ENCODE data around the gene SEC23B.
"Not testable (repeated sequence)": the region's sequence is repeated elsewhere in the genome, so short reads cannot be mapped to it uniquely, and the experiment has no call there.

The SEC23B gene

DNA sequence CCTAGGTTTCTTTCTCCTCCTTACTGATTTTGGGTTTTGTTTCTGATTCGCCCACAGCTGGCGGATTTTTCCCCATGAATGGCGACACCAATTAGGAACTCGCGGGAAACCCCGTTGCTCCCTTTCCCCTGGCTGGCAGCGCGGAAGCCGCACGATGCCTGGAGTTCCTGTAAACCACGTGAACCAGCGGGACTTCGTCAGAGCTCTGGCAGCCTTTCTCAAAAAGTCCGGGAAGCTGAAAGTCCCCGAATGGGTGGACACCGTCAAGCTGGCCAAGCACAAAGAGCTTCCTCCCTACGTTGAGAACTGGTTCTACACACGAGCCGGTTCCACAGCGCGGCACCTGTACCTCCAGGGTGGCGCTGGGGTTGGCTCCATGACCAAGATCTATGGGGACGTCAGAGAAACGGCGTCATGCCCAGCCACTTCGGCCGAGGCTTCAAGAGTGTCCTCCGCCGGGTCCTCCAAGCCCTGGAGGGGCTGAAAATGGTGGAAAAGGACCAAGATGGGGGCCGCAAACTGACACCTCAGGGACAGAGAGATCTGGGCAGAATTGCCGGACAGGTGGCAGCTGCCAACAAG is 3.2 kb upstream of the SEC23B start:
- Histone ChIP-seq H3K36me3 (ENCODE audit: insufficient read depth, low read length) (peaks cover under 1% of the 10 kb centered on the region), H3K27me3 (ENCODE audit: insufficient read depth, low read length) (peaks cover 10% of the 10 kb centered on the region), H3K4me3 (ENCODE audit: low read length) (no peak overlapping the region), H3K4me1 (ENCODE audit: insufficient read depth, low read length) (peaks cover 5% of the 10 kb centered on the region), H3K9me3 (ENCODE audit: low read length) (peaks cover 3% of the 10 kb centered on the region), H2AFZ (ENCODE audit: low read depth, low read length) (no peak overlapping the region)

DNA sequence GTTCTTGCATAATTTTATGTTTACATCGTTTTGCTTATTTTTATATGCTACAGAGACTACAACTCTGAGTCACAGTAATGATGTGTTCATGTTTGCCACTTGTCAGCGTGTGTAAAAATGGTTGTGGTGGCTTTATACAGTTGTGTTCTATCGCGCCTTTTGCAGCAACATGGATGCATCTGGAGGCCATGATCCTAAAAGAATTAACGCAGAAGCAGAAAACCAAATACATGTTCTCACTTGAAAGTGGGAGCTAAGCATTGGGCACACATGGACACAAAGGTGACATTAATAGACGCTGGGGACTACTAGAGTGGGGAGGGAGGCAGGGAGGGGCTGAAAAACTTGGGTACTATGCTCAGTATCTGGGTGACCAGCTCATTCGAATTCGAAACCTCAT is 996 bp upstream of the SEC23B start:
- peaks cover 5% of the 10 kb centered on the region for H3K4me1 ChIP-seq (ENCODE audit: insufficient read depth, low read length)
- H3K36me3 ChIP-seq (ENCODE audit: insufficient read depth, low read length) = peaks cover 17% of the 10 kb centered on the region
- peaks cover 10% of the 10 kb centered on the region for H3K27me3 ChIP-seq (ENCODE audit: insufficient read depth, low read length)
- H3K4me3 ChIP-seq (ENCODE audit: low read length) = peak overlapping the region; percentile 72
- peak overlapping the region; percentile 47 for H2AFZ ChIP-seq (ENCODE audit: low read depth, low read length)
- peaks cover 3% of the 10 kb centered on the region for H3K9me3 ChIP-seq (ENCODE audit: low read length)

DNA sequence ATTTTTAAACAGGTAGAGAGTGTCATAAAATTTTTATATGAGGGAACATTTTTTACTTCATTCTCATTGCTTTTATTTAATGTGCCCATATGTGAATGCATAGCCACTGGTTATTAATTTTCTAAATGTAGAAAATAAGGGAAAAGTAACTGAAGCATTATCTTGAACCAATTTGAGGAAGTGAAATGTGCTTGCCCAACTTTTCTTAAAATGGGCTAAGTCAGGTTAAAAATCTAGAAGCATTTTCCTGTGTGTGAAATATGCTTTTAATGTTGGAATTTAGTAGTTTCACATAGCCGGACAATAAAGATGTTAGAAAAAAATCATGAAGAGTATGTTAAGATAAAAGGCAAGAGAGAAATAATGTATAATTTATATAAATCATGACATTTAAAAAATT is 3.8 kb downstream of the SEC23B start:
- Histone ChIP-seq H3K9me3 (ENCODE audit: low read length) (no peaks in the 10 kb centered on the region), H3K27me3 (ENCODE audit: insufficient read depth, low read length) (no peaks in the 10 kb centered on the region), H3K36me3 (ENCODE audit: insufficient read depth, low read length) (peaks cover 47% of the 10 kb centered on the region), H2AFZ (ENCODE audit: low read depth, low read length) (no peak overlapping the region), H3K4me3 (ENCODE audit: low read length) (no peak overlapping the region), H3K4me1 (ENCODE audit: insufficient read depth, low read length) (peaks cover 4% of the 10 kb centered on the region)

DNA sequence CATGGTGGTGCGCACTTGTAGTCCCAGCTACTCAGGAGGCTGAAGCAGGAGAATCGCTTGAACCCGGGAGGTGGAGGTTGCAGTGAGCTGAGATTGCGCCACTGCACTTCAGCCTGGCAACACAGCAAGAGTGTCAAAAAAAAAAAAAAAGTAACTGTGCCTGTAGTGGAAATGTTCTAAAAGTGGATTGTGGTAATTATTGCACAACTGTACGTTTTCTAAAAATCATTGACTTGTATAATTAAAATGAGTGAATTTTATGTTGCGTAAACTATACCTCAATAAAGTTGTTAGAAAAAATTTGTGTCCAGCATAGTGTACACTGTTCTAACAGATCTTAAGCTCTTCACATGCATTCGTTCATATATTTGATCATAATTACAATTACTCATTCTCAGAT is 5.5 kb downstream of the SEC23B start:
- Histone ChIP-seq H3K27me3 (ENCODE audit: insufficient read depth, low read length) (no peaks in the 10 kb centered on the region), H3K4me1 (ENCODE audit: insufficient read depth, low read length) (no peaks in the 10 kb centered on the region), H3K4me3 (ENCODE audit: low read length) (no peak overlapping the region), H3K9me3 (ENCODE audit: low read length) (no peaks in the 10 kb centered on the region), H2AFZ (ENCODE audit: low read depth, low read length) (no peak overlapping the region), H3K36me3 (ENCODE audit: insufficient read depth, low read length) (peaks cover 52% of the 10 kb centered on the region)

DNA sequence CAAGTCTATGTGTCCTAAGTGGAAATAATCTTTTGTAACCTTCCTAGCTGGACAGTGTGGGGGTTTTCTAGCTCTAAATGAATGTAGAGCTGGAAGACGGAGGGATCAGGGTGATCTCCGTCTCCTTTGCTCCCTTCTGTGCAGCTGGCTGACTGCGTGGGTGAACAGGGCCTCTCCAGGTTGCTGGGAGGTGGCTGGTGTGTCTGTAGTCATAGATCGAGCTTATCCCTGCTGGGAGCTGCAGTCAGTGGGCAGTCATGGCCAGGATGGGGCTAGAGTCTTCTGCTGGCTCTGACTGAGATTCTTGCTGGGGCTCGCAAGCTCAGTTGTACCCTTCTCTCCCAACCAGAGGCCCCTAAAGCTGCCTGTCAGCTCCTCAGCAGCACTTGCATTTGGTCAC is 6.4 kb downstream of the SEC23B start:
- Histone ChIP-seq H3K27me3 (ENCODE audit: insufficient read depth, low read length) (no peaks in the 10 kb centered on the region), H2AFZ (ENCODE audit: low read depth, low read length) (no peak overlapping the region), H3K36me3 (ENCODE audit: insufficient read depth, low read length) (peaks cover 52% of the 10 kb centered on the region), H3K4me3 (ENCODE audit: low read length) (no peak overlapping the region), H3K9me3 (ENCODE audit: low read length) (no peaks in the 10 kb centered on the region), H3K4me1 (ENCODE audit: insufficient read depth, low read length) (no peaks in the 10 kb centered on the region)

DNA sequence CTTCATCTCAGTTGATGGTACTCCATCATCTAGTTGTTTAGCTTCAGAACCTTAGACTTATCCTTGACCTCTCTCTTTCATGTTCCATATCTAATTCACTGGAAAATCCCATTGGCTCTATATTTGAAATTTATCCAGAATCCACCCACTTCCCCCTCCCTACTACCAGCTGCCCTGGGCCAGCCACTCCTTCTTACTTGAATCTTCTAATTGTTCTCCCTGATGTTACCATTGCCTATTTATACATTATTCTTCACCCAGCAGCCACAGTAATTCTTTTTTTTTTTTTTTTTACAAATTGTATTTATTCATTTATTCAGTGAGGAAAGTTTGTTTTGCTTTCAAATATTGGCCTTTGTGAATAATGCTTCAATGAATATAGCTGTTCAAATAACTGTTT is 8.2 kb downstream of the SEC23B start:
- Histone ChIP-seq H3K9me3 (ENCODE audit: low read length) (no peaks in the 10 kb centered on the region), H3K4me3 (ENCODE audit: low read length) (no peak overlapping the region), H3K36me3 (ENCODE audit: insufficient read depth, low read length) (peaks cover 40% of the 10 kb centered on the region), H3K4me1 (ENCODE audit: insufficient read depth, low read length) (no peaks in the 10 kb centered on the region), H3K27me3 (ENCODE audit: insufficient read depth, low read length) (no peaks in the 10 kb centered on the region), H2AFZ (ENCODE audit: low read depth, low read length) (no peak overlapping the region)

DNA sequence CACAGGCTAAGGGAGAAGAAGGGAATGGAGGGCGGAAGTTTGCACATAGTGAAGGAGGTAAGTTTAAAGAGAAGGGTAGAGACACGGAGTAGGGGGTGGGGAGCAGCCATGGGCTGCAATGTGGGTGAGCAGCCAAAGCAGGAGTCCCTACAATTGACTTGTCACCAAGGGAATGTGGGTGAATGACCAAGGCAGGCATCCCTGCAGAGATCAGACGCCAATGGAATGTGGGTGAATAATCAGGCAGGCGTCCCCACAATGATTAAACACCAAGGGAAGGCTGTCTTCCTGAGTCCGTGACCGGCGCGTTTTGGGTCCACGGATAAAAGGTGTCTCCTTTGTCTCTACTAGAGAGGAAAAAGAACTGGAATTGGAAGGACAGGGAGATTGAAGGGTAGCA is 14.3 kb downstream of the SEC23B start:
- not testable (repeated sequence) for H3K4me1 ChIP-seq (ENCODE audit: insufficient read depth, low read length); H3K27me3 ChIP-seq (ENCODE audit: insufficient read depth, low read length); H3K4me3 ChIP-seq (ENCODE audit: low read length); H3K9me3 ChIP-seq (ENCODE audit: low read length); H2AFZ ChIP-seq (ENCODE audit: low read depth, low read length)
- peaks cover 30% of the 10 kb centered on the region for H3K36me3 ChIP-seq (ENCODE audit: insufficient read depth, low read length)

DNA sequence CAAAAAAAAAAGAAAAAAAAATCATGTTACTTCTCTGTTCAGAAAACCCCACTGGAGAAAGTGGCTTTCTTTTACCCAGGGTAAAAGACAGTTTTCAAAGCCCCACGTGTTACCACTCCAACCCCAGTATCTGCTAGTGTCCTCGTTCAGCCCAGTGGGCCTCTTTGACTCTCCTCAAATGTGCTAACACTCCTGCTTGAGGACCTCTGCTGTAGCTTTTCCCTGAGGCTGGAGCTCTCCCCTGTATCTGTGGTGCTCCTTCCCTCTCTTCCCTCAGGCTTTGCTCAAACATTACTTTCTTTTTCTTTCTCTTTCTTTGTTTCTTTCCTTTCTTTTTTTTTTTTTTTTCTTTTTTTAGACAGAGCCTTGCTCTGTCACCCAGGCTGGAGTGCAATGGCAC is 15.3 kb downstream of the SEC23B start:
- H3K4me1 ChIP-seq (ENCODE audit: insufficient read depth, low read length) = no peaks in the 10 kb centered on the region
- peaks cover 38% of the 10 kb centered on the region for H3K36me3 ChIP-seq (ENCODE audit: insufficient read depth, low read length)
- H3K4me3 ChIP-seq (ENCODE audit: low read length) = no peak overlapping the region
- no peak overlapping the region for H2AFZ ChIP-seq (ENCODE audit: low read depth, low read length)
- no peaks in the 10 kb centered on the region for H3K27me3 ChIP-seq (ENCODE audit: insufficient read depth, low read length)
- H3K9me3 ChIP-seq (ENCODE audit: low read length) = no peaks in the 10 kb centered on the region

DNA sequence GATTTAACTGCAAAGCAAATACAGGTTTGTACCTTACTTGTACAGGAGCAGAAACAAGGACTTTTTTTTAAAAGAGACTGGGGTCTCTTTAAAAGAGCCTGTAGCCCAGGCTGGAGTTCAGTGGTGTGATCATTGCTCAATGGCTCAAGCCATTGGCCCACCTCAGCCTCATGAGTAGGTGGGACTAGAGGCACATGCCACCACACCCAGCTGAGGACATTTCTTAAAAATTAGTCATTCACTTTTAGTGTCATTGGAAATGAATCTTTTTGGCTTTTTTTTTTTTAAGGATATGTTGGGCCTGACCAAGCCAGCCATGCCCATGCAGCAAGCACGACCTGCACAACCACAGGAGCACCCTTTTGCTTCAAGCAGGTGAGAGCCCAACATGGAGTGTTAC is 16.9 kb downstream of the SEC23B start:
- no peak overlapping the region for H2AFZ ChIP-seq (ENCODE audit: low read depth, low read length)
- H3K4me1 ChIP-seq (ENCODE audit: insufficient read depth, low read length) = no peaks in the 10 kb centered on the region
- H3K4me3 ChIP-seq (ENCODE audit: low read length) = no peak overlapping the region
- peaks cover 54% of the 10 kb centered on the region for H3K36me3 ChIP-seq (ENCODE audit: insufficient read depth, low read length)
- no peaks in the 10 kb centered on the region for H3K27me3 ChIP-seq (ENCODE audit: insufficient read depth, low read length)
- H3K9me3 ChIP-seq (ENCODE audit: low read length) = no peaks in the 10 kb centered on the region

DNA sequence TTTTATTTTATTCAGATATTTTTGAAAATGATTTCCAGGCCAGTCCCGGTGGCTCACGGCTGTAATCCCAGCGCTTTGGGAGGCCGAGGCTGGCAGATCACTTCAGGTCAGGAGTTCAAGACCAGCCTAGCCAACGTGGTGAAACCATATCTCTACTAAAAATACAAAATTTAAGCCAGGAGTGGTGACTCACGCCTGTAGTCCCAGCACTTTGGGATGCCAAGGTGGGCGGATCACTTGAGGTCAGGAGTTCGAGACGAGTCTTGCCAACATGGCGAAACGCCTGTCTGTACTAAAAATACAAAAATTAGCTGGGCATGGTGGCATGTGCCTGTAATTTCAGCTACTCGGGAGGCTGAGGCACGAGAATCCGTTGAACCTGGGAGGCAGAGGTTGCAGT is 19.0 kb downstream of the SEC23B start:
- peaks cover 70% of the 10 kb centered on the region for H3K36me3 ChIP-seq (ENCODE audit: insufficient read depth, low read length)
- H2AFZ ChIP-seq (ENCODE audit: low read depth, low read length) = not testable (repeated sequence)

DNA sequence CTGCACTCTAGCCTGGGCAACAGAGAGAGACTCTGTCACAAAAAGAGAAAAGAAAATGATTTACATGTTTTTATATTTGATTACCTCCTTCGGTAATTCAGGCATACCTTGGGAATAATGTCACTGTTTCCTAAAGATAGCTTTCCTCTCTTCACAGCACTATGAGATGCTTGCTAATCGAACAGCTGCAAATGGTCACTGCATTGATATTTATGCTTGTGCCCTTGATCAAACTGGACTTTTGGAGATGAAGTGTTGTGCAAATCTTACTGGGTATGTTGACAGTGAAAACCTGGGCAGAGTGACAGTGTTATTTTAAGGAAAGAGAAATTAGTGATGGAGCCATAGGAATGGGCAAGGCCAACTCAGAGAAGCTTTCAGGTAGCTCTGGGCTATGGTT is 19.6 kb downstream of the SEC23B start:
- Histone ChIP-seq H3K9me3 (ENCODE audit: low read length) (no peaks in the 10 kb centered on the region), H2AFZ (ENCODE audit: low read depth, low read length) (no peak overlapping the region), H3K4me1 (ENCODE audit: insufficient read depth, low read length) (no peaks in the 10 kb centered on the region), H3K4me3 (ENCODE audit: low read length) (no peak overlapping the region), H3K36me3 (ENCODE audit: insufficient read depth, low read length) (peaks cover 76% of the 10 kb centered on the region), H3K27me3 (ENCODE audit: insufficient read depth, low read length) (no peaks in the 10 kb centered on the region)

More for the DNA sequence above, 19.0 kb downstream of the SEC23B start:
- not testable (repeated sequence) for H3K4me3 ChIP-seq (ENCODE audit: low read length); H3K27me3 ChIP-seq (ENCODE audit: insufficient read depth, low read length); H3K9me3 ChIP-seq (ENCODE audit: low read length); H3K4me1 ChIP-seq (ENCODE audit: insufficient read depth, low read length)

DNA sequence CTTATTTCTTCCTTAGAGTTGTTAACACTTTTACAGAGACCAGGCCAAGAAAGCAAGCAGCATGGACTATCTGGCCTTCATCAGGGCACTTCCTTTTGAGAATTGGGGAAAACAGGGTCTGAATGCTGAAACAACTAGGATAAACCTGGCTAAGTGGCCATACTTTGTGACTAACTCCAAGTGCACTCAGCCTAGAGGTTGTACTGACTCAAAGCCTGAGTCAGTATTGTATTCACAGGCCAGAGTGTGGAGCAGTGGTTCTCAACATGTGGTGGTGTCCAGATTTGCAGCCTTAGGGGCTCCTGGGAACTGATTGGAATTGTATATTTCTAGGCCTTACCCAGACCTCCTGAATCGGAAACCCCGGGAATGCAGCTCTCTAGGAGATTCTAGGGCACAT is 20.1 kb downstream of the SEC23B start:
- no peak overlapping the region for H2AFZ ChIP-seq (ENCODE audit: low read depth, low read length)
- H3K4me1 ChIP-seq (ENCODE audit: insufficient read depth, low read length) = no peaks in the 10 kb centered on the region
- H3K27me3 ChIP-seq (ENCODE audit: insufficient read depth, low read length) = no peaks in the 10 kb centered on the region
- H3K4me3 ChIP-seq (ENCODE audit: low read length) = no peak overlapping the region
- peaks cover 81% of the 10 kb centered on the region for H3K36me3 ChIP-seq (ENCODE audit: insufficient read depth, low read length)
- H3K9me3 ChIP-seq (ENCODE audit: low read length) = no peaks in the 10 kb centered on the region

DNA sequence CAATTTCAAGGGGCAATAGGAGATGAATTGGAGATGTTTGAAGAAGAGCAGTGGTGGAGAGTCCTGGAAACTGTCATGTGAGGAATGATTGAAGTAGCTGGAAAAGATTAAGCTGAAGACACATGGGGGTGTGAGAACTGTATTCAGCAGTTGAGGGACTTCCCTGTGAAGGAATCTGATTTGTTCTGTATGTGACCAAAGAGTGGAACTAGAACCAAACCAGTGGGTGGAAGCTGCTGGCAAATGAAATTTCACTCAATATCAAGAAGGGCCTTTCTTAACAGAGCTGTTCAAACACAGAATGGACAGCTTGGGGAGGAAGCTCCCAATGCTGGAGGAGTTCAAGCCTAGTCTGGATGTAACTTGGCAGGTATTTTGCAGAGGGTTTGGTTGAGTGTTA is 21.3 kb downstream of the SEC23B start:
- H3K27me3 ChIP-seq (ENCODE audit: insufficient read depth, low read length) = no peaks in the 10 kb centered on the region
- peaks cover 89% of the 10 kb centered on the region for H3K36me3 ChIP-seq (ENCODE audit: insufficient read depth, low read length)
- no peak overlapping the region for H2AFZ ChIP-seq (ENCODE audit: low read depth, low read length)
- no peaks in the 10 kb centered on the region for H3K4me1 ChIP-seq (ENCODE audit: insufficient read depth, low read length)
- no peaks in the 10 kb centered on the region for H3K9me3 ChIP-seq (ENCODE audit: low read length)
- H3K4me3 ChIP-seq (ENCODE audit: low read length) = no peak overlapping the region

DNA sequence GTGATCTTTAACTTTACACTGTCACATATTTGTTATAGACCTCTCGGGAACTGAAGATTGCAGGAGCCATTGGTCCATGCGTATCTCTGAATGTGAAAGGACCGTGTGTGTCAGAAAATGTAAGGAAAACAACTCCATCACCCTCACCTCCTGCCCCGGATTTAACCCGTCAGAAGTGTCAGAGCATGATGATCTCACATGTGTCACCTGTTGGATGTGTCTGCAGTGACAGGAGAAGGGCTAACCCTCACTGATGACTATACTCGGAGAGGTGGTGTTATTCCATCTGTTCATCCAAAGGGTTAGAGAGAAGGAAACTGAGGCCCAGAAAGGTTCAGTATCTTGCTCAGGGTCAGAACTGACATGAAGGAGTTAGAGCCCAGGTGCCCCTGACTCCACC is 24.9 kb downstream of the SEC23B start:
- Histone ChIP-seq H3K36me3 (ENCODE audit: insufficient read depth, low read length) (peaks cover 78% of the 10 kb centered on the region), H2AFZ (ENCODE audit: low read depth, low read length) (no peak overlapping the region), H3K4me1 (ENCODE audit: insufficient read depth, low read length) (no peaks in the 10 kb centered on the region), H3K27me3 (ENCODE audit: insufficient read depth, low read length) (no peaks in the 10 kb centered on the region), H3K4me3 (ENCODE audit: low read length) (no peak overlapping the region), H3K9me3 (ENCODE audit: low read length) (peaks cover 2% of the 10 kb centered on the region)

Measured in neuron (in vitro differentiated cells).